Fibroblast of gingiva (primary cell): ENCODE results near the gene SKAP2.
"Not testable (repeated sequence)": the region's sequence is repeated elsewhere in the genome, so short reads cannot be mapped to it uniquely, and the experiment has no call there.

ENCODE experiments used
- DNase-seq: peaks from one replicate; pipeline ENCODE4 v3.0.0-alpha.2; 2011; ENCODE audit warnings: low read depth

The SKAP2 gene

DNA sequence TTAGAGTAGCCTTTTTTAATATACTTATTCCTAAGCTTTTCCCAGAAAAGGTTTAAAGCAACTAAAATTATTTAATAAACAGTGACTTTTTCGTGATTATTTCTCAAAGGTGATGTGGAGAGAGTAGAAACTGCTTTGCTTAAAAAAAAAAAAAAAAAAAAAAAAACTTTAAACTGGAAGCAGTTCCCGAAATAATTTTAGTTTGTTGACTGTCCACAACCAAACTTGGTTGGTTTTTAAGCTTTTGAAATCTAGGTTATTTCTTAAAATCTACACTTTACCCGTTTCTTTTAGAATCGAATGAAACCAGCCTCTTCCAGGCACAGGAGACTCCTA lies 7.3 kb downstream of the SKAP2 start:
- DNase-seq: no peak

DNA sequence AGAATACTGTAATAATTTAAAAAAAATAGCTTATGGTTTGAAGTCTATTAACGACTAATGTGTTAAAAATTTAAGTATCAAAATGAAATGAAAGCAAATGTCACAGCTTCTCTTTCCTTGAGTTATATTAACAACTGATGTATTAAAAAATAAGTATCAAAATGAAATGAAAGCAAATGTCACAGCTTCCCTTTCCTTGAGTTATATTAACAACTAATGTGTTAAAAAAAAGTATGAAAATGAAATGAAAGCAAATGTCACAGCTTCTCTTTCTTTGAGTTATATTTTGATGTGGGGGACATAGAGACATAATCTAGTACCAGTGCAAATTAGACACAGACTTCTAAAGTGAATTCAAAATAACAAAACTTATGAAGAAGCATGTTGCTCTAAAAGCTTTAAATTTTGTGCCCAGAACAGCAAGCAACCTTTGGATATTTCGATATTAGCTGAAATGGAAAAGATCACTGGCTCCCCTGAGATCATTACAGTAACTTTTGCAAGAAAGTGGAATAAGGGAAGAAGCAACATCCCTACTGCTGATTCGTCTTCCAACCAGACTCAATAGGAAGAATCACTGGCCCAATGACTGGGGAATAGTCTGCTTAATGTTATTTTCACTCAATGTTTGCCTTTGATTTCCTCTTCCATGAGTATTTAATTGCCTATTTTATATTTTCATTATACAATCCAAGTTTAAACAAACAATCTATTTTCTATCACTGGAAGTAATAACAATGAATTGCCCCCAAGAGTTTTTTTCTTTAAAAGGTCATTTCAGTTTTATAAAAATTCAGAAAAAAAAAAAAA lies 8.0 kb downstream of the SKAP2 start:
- no peak for DNase-seq

DNA sequence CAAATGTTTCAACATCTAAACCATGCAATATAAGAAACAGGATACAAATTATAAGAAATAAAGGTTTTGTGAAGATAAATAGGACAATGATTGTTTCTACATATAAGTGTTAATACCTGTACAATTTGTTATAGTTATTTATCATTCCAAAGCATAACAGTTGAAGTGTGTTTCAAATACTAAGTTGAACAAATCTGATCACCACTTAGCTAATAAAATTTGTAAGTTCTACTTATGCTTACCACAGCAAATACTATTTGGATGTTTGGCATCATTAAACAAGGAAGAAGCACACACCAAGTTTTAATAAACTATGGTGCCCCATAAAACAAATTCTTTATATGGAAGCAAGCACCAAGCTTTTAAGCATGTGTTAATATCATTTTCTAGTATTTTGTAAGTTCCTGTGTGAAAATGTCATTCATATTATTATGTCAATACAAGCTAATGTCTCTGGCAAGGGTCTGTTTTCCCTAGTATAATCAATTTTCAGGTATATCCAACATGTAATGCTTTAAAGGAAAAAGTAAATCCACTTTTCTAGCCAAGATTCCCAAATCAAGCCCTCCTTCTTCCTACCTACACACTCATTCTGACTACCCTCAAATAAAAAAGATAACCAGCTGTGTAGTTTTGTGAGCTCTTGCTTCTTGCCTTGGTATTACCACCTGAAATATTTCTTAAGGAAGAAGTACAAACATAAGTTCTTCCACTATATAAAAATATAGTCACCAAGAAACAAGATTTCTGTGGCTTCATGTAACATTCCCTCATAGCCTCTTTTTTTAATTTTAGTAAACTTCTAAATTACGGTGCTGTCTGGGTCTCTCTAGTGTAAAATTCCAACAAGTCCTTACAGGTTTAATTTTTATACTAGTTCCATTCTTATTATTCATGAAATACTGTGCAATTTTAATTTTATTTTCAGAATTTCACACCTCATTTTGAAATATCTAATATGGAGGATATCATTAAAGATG lies 9.2 kb downstream of the SKAP2 start:
- no peak for DNase-seq

DNA sequence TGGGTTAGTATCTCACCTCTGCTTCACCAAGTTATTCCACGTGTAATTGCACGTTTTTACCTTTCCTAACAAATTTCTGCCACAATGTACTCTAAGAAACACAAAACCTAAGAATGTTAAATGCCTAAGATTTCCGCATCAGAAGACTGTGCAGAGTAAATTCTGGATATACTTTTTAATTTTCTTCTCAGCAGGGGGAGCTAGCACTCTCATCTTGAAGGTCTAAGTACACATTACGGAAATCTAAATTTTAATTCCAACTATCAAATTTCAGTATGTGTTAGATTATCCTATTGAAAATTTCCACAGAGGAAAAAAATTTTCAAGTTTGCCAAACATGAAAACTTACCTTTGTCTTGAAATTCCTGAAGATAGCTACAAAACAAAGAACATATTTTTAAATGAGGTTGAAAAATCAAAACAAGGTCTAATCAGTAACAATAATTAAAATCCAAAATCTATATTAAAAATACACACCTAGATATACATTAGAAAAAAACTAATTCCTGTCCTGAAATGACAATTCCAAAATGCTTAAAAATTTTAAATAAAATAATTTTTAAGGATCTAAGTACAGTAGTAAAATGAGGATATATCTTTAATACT lies 10.5 kb downstream of the SKAP2 start:
- peak; percentile 35 for DNase-seq

DNA sequence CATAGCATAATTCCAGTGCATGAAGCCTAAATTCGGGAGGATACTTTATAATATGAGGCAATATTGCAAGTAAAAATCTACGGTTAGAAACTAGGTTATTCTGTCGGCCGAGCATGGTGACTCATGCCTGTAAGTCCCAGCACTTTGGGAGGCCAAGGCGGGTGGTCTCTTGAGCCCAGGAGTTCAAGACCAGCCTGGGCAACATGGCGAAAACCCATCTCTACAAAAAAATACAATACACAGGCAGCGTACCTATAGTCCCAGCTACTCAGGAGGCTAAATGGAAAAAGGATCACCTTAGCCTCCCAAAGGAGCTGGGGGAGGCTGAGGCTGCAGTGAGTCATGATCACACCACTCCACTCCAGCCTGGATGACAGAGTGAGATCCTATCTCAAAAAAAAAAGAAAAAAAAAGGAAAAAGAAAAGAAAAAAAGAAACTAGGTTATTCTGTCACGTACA lies 14.2 kb downstream of the SKAP2 start:
- no peak for DNase-seq

DNA sequence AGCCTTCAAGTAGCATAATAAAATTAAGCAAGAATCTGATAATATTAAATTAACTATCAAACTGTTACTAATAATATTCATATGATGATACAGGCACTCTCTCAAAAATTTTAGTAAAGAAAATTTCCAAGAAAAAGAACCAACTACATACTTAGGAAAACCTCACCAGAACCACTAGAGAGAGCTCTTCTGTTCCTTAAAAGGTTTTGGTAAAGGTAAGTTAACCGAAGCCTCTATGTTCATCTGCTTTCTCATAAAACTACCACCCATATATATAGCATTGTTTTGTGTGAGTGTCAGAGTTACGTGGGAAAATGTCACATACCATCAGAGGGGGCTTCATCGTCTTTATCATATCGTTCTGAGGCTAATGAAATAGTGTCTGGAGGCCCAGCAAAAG lies 20.7 kb downstream of the SKAP2 start:
- DNase-seq: no peak

DNA sequence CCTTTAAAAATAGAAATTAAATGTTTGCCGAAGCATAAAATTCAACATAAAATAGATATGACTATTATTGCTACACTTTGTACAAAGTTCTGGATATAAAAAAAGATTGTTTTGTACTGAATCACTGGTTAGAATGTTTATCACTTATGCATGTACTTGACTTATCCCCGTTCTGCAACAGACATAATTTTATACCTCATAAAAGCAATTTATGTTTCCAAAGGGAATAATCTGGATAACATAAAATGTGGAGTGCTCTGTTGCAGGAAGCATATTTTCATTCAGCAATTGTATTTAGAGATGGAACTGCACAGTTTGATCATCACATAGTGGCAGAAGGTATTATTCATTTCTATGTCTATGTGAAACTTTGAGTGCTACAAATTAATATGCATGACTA lies 21.5 kb downstream of the SKAP2 start:
- DNase-seq: no peak

DNA sequence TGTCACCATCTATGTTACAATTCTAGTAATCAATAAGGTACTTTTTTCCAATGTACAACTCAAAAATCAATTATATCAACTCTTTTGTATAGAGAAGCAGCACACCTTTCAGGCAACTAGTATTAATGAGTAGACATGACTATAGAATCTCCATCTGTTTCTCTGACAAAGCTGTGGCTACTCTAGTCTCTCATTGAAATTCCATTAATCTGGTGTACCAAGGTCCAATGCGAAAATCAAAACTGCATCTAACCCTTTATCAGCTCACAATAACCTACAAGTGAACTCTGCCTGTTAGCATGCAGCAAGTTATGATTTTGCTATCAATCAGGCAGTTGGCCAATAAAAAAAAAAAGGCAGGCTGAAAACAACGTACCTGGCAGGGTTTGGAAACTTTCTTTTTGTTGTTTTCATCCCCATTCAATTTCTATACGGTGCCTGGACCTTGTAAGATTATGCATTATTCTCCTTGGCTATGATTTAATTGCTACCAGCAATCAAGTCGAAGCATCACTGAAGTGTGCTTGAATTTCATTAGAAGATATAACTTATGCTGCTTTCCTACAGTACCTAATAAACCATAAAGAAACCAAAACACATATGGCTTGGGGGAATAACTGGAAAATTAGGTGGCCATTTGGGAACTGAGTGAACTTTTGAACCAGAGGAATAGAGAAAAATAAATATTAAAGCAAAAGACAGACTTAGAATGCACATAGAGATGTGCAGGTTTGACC lies 23.2 kb downstream of the SKAP2 start:
- DNase-seq: no peak

DNA sequence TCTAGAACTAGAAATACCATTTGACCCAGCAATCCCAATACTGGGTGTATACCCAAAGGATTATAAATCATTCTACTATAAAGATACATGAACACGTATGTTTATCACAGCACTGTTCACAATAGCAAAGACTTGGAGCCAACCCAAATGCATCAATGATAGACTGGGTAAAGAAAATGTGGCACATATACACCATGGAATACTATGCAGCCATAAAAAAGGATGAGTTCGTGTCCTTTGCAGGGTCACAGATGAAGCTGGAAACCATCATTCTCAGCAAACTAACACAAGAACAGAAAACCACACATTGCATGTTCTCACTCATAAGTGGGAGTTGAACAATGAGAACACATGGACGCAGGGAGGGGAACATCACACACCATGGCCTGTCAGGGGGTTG lies 27.6 kb downstream of the SKAP2 start:
- DNase-seq: not testable (repeated sequence)

DNA sequence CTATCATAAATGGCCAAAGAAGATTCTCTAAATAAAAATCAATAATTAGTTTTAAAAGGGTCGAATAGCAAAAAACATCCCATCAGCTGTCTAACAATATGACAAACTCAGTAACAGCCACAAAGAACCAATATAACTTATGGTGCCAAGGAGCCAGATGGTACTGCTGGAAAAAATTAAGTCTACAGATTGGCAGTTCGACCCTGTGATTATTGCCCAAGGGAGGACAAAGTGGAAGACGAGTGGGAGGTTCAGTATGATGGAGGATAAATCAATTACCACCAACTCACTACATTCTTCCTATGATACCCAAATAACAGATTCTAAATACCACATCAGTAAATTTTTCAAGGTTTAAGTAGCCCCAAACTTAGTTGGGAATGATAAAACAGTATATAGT lies 49.0 kb downstream of the SKAP2 start:
- no peak for DNase-seq

DNA sequence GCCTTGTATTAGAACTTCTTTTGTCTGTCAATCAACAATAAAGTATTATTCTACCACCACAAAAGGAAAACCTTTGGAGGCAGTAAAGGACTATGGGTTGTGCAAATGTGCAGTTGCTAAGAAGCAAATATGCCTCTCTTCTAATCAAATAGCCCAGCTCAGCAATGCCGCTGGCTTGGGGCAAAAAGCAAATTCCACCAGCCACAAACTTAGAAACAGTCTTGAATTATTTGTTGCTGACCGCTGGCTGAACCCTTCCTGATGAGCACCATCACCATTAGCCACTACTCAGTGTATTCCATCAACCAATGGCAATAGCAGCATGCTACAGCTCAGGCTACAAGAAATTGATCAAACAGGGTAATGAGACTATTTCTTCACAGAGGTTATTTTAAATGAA lies 51.0 kb downstream of the SKAP2 start:
- no peak for DNase-seq

DNA sequence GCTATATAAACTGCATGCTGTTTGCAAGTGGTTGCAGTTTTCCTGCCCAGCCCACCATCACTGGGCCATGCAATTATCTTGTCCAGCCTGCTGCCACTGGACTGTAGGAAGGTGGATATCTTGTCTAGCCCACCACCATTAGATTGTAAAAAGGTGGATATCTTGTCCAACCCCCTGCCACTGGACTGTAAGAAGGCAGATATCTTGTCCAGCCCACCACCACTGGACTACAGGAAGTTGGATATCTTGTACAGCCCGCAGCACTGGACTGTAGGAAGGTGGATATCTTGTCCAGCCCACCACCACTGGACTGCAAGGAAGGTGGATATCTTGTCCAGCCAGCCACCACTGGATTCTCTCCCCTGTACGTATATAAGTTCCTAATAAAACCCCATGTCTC lies 69.8 kb downstream of the SKAP2 start:
- no peak for DNase-seq

DNA sequence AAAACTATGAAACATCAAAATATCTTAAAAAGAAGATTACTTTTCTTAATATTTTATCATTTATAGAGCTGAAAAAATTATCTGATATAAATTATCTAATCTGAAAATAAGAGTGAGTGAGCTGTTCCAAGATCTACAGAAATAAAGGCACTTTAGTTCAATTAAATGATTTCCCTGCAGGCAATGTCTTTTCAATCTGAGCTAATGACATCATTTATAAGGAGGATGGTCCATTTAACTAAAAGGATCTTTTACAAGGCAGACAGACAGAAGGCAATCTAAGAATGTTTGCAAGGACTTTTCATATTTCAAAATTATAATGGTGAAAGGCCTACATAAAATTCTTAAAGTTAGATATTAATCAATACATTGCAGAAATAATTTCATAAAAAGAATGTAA lies 71.8 kb downstream of the SKAP2 start:
- no peak for DNase-seq

DNA sequence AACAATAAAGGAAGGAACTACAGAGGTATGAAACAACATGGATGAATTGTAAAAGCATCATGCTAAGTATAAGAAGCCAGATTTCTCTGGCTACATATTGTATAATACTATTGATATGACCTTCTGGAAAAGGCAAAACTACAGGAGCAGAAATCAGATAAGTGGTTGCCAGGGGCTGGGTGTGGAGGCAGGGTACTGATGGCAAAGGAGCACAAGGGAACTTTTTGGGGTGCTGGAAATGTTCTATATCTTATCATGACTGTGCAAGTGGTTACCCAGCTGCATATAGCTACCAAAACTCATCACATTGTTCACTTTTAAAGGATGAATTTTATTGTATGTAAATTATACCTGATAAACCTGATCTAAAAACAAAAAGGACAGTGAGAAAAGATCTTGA lies 72.4 kb downstream of the SKAP2 start:
- no peak for DNase-seq

DNA sequence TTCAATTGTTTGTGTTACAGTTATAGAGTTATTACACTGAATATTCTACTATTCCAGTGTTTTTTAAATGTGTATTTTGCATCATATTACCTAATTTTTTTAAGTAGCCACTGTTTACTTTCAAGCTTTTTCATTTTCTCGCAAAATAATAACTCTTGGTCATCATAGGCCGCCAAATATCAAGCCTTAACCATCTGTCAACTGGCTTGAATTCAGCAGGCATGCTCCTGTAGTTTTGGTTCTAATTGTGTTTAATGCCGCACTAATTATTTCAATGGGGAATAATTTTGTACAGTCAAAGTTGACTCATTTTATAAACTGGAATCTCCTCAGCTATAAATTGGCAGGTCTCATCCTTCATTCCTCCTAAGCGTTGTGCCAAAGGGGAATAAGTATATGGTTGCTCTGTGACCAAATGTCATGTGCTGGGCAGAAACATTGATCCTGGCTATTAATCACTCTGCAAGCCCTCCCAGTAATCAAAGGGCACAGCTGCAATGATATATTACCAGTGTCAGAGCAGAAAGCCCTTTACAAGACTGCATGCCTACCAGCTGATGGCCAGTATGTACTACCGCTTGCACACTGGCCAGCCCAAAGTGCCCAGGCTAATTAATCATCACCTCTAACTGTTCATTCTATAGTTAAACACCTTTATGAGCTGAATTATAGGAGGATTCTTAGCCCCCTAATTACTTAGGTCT lies 74.8 kb downstream of the SKAP2 start:
- DNase-seq: no peak

DNA sequence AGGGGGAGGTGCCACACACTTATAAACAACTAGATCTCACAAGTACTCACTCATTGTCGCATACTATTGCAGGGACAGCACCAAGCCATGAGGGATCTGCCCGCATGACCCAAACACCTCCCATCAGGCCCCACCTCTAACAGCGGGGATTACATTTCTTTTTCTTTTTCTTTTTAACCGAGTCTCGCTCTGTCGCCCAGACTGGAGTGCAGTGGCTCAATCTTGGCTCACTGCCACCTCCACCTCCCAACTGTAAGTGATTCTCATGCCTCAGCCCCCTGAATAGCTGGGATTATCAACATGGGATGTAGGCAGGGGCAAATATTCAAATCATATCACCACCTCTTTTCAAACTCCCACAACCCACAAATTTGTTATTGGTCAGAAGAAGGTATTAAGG lies 76.7 kb downstream of the SKAP2 start:
- no peak for DNase-seq

DNA sequence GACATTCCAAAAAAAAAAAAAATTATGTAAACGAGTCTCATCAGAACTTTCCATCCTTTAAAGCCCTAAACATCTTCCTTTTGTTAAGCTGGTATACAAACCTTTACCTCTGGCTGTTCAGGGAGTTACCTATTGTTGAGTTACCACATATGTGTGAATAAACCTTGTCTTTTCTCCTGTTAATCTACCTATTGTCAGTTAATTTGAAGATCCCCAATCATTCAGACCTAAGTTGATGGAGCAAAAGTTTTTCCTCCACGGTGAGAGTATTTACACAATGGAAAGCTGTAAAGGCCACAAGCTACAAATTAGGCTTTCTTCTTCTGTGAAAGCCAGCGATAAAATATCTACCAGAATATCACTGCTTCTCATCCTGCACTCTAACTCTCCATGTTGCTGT lies 80.3 kb downstream of the SKAP2 start:
- DNase-seq: no peak

DNA sequence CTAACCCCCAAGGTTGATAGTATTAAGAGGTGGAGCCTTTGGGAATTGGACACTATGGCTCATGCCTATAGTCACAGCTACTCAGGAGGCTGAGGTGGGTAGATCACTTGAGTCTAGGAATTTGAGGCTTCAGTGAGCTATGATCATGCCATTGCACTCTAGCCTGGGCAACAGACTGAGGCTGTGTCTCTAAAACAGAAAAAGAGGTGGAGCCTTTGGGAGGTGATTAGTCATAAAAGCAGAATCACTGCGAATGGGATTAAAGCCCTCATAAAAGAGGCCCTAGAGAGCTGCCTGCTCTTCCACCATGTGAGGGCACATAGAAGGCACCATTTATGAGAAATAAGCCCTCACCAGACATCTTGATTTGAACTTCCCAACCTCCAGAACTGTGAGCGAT lies 81.9 kb downstream of the SKAP2 start:
- DNase-seq: no peak

DNA sequence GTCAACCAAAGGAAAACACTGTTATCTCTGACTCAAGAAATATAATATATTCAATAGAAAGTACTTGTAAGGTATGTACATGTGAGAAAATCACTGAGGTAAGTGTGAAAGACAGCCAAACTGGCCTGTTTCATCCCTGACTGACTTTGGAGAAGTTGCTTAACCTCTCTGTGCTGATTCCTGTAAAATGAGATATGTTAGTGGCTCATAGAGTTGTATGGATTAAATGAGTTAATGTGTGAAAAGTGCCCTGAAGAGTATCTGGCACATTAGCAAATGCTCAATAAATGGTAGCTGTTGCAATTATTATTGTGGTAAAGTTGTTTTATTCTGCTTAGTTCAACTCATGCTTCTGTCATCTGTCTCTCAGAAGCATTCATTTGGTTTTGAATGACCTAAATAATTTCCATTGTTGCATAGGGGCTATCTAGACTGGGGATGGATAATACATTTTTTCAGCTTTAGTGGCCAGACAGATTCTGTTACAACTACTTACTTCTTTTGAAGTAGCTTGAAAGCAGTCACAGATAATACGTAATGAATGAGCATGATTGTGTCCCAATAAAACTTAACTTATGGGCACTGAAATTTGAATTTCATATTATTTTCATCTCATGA lies 84.3 kb downstream of the SKAP2 start:
- DNase-seq: no peak

DNA sequence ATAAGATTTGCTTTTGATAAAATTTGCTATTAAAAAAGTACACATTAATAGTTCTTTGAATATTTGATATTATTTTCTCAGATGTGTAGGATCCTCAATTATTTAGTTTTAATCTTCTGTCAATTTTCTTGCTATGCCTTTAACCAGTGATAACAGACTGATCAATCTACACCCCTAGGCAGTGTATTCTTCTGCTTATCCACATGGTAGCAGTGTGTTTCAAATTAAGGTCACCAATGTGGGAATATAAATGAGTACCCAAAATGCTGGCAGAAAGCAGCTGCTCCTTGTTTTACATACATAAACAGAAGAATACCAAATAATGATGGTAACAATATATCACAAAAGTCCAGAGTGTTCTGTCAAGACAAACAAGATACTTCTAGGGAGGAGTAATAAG lies 87.0 kb downstream of the SKAP2 start:
- DNase-seq: no peak

DNA sequence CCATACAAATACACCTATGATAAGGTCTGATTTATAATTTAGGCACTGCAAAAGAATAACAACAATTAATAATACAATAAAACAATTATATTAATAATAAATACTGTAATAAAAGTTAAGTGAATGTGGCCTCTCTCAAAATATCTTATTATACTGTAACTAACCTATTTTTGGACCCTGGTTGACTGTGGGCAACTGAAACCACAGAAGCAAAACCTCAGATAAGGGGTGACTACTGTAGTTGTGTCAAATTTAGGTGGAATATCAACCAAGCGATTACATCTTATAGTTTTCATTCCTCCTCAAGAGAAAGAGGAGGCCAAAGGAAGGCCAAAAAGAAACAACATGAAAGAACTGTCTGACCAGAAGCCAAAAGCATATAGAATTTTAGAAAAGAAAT lies 103.9 kb downstream of the SKAP2 start:
- DNase-seq: no peak
